Skin of body (tissue), 2 donors: ENCODE measurements around the gene RALBP1. TPM values are rescaled to one million over a fixed set of nuclear protein-coding genes. Genes with fewer than 3 reads are reported as not detected.

Experiments used
- small RNA-seq: library from RNA; depleted of rRNA; stranded (forward); fragments of <200 nt; gene quantifications from one replicate; pipeline ENCODE3, GENCODE V24; 2014; ENCODE audit warnings: low replicate concordance
- total RNA-seq: library from RNA; depleted of rRNA; stranded (reverse); fragments of >200 nt; gene quantifications from one replicate; pipeline ENCODE4 v1.2.3, GENCODE V29; 2014

Gene RALBP1
- total RNA-seq, 1 donor from 2014 or later = 43.0 TPM

Small RNAs within 50 kb of the gene (small RNA-seq; reads per million reads assigned to genes)
- gene RNU2-27P = not detected

Other genes with a start within 250 kb of the RALBP1 start
- 50.1 TPM for gene TWSG1, start 140.7 kb upstream of the RALBP1 start, total RNA-seq
- 110 TPM for gene PPP4R1, start 139.0 kb downstream of the RALBP1 start, total RNA-seq
- gene RAB31, start 232.8 kb downstream of the RALBP1 start, total RNA-seq = 31.1 TPM